Hematopoietic multipotent progenitor cell treated with erythropoietin and hydrocortisone succinate and interleukin-3 and kit ligand, for 17 days (in vitro differentiated cells): Measurements from ENCODE around the gene SERPINB2.
"Not testable (repeated sequence)": the region's sequence is repeated elsewhere in the genome, so short reads cannot be mapped to it uniquely, and the experiment has no call there.

Experiments used
- DNase-seq: peaks from one replicate; pipeline ENCODE4 v3.0.0-alpha.2; 2015; ENCODE audit warnings: low spot score

SERPINB2 gene

DNA sequence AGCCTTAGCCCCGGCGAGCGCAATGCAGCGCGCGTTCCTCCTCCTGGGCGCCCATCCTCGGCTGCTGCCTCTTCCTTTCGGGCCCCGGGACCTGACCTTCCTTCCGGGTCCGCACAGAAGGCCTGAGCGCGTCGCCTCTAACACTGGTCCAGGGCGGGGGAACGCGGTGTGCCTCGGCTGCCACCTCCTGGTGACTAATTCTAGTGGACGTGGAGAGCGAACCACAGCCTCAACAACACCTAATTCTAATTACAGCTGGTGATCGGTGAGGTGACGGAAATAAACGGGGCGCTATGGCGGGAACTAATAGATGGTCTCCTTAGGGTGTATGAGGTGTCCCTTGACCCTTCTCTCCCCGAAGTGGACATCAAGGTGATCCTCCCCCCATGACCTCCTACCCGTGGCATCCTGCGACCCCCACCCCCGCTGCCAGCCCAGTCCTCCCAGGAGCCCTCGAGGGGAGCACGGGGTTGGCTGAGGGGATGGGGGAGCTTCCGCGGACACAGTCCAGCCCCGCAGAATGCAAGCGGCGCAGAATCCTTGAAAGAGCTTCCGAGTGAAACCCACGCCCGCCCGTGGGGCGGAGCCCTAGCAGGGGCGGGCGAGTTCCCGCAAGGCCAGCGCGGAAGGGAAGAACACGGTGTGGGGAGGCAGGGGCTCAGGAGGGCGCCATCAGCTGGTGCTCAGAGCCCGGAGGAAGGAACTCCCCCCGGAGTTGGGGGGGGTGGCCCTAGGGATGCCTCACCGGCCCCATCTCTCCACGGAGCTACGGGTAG, 48.8 kb downstream of the SERPINB2 start:
- no peak for DNase-seq

DNA sequence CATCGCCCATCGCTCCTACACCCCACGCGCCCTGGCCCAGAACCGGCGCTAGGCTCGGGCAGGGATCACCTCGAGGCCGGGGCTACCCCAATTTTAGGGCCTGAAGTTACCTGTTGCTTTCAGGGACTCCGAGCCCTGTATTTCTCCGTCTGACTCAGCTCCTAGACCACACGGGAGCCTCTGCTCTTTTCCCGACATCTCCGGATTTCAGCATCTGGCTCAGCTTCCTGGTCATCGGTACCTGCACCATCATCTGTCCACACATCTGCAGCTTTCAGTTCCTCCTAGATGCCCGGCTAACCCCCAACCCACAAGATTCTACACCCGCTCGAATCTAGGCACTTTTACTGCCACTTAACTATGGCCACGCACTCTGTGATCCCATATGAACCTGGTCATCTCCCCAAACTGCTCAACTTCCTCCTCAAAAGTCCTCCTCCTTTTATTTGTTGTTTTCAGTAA, 49.5 kb downstream of the SERPINB2 start:
- DNase-seq, result no peak

DNA sequence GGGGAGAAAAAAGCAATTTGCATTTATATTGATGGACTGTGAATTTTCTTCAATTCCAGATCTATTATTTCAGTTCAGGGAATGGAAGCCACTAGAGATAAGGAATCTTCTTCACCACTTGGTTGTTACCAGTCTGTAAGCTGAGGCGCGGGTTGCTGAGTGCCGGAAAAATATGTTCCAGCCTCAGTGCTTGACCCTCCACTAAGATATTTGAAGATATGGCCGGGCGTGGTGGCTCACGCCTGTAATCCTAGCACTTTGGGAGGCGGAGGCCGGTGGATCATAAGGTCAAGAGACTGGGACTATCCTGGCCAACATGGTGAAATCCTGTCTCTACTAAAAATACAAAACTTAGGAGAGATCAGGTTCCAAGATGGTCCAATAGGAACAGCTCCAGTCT, 52.5 kb downstream of the SERPINB2 start:
- no peak for DNase-seq

DNA sequence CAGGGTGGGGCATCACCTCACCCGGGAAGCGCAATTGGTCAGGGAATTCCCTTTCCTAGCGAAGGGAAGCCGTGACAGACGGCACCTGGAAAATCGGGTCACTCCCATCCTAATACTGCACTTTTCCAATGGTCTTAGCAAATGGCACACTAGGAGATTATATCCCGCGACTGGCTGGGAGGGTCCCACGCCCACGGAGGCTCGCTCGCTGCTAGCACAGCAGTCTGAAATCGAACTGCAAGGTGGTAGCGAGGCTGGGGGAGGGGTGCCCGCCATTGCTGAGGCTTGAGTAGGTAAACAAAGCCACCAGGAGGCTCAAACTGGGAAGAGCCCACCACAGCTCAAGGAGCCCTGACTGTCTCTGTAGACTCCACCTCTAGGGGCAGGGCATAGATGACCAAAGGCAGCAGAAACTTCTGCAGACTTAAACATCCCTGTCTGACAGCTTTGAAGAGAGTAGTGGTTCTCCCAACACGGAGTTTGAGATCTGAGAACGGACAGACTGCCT, 53.1 kb downstream of the SERPINB2 start:
- not testable (repeated sequence) for DNase-seq

DNA sequence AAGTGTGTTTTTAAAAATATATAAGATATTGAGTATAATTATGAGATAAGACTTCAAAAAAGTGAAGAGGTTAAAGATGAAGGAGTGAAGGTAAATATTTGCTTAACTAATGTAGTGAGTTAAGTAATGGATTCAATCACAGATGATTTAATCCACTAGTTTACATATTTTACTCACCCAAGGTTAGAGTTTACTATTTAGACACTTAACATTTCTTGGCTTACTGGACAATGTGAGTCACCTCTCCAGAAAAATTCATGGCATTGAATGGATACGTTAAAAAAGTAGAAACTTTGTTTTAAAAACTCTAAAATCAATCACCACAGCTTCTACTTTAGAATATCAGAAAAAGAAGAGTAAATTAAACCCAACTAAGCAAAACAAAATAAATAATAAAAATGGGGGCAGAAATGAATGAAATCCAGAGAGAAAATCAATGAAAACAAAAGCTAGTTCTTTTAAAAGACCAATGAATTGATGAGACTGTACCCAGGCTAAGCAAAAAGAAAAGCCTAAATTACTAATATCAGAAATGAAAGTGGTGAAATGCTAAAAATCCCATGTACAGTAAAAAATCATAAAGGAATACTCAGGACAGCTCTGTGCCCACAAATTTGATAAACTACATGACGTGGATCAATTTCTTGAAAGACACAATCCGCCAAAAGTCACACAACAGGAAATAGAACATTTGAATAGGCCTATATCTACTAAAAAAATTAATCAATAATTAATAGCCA, 59.7 kb downstream of the SERPINB2 start:
- no peak for DNase-seq

DNA sequence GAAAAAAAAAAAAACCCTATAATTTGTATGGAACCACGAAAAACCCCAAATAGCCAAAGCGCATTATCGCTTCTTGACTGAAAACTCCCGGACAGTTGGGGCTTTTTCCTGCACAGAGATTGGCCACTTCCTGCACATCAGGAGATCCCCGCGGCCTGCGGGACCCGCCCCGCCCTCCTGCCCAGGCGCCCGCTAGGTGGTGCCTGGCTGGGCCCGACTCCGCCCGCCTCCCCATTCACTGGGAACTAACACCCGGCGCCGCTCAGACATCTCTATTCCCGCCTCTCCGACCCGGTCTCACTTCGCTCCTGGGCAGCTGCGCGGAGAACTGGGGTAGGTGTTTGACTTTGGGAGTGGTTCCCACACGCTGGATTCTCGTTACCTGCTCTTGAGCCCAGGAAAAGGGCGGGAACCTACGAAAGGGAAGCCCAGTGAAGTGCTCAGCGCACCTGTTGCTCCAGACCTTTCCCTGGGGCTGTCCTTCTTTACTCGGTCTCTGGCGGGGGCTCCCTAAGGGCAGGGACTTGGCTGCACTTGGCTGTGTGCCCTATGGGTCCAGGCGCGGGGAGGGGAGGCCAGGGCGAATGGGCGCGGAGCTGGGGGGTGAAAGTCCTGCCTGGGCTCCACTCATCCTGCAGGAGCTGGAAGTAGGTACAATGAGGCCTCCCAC, 61.7 kb downstream of the SERPINB2 start, which contains the start of gene HMSD:
HMSD (plus strand) TSS at position 234 of the 670 bp plus-strand sequence. CDS start 4,155 bp downstream, outside the sequence.
- no peak for DNase-seq

DNA sequence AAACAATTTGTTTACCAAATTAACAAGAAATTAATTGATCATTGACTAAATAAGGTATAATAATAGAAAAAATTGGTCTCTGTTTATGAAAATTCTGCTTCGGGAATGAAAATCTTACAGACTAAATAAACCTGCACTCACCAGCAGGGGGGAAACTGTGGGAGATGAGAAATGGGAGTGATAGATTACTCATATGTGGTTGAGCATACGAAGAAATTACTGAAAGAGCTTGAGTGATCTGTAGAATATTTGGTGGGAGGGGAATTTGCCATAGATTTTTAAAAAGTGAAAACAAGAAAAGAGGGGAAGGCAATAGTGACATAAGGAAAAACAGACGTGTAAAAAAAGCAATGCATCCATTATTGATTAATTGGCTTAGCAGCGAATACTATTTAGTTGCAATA, 63.8 kb downstream of the SERPINB2 start:
- DNase-seq, result no peak
